CD4-positive, alpha-beta T cell treated with Interferon alpha-2 for 1 hour (primary cell): ENCODE measurements around the gene BRICD5.
"Not testable (repeated sequence)": the region's sequence is repeated elsewhere in the genome, so short reads cannot be mapped to it uniquely, and the experiment has no call there.

ENCODE experiments used
- DNase-seq, 2 donors: peaks; one replicate each; pipeline ENCODE4 v3.0.0-alpha.2; 2020 to 2022

The BRICD5 gene

DNA sequence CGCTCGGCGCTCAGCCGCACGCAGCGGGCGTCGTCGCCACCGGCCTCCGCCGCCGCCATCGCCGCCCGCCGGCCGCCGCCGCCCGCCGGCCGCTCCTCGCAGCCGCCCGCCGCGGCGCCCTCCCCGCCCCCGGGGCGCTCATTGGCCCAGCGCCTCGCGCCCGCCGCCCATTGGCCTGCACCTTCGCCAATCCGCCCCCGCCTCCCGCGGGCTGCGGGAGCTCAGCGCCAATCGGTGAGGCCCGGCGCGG lies 4.0 kb upstream of the BRICD5 start, which contains the start of gene PGP:
Gene PGP, minus strand, starts transcription at position 122 of the 250 bp plus-strand sequence. Its CDS starts 63 bp downstream, at position 59.
- no peak for DNase-seq

GRCh38 chr16:2213817-2214718 lies 3.4 kb upstream of the BRICD5 start:
- DNase-seq: no peak

DNA sequence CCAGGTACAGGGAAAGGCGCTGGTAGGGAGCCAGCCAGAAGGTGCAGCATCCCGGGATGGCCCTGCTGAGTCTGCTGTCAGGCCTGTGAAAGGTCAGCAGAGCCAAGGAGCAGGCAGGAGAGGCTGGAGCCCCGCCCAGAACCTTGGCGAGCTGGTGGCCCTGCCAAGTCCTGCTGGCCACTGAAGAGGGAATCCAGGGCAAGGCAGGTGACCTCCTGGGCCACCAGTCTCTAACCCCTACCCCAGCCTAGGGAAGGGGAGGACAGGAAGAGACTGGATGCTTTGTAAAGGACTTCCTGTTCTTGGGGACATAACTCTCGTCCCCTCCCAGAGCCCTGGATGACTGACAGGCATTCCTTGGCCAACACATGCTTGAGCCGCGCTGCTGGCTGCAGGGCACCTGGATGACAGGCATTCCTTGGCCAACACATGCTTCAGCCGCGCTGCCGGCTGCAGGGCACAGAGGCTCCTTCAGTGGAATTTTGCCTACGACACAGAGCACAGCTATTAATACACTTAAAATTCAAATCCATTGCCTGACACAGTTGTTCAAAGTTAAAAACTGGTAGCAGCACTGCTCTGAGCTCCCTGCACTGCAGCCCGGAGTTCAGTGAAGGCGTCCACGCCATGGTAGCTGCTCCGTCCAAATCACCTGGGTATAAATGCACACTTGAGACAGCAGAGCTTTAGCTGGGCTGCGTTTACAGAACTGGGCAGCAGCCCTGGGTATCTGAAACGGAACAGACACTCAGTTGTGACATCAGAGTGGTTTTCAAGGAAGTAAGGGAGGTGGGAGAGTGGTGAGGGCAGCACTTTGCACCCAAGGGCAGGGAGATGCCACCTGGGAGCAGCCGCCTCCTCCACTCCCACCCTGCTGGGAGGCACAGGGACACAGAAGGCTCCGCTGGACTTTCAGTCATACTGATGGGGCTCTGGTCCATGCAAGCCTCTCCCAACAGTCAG lies 2.0 kb upstream of the BRICD5 start:
- DNase-seq: no peak

DNA sequence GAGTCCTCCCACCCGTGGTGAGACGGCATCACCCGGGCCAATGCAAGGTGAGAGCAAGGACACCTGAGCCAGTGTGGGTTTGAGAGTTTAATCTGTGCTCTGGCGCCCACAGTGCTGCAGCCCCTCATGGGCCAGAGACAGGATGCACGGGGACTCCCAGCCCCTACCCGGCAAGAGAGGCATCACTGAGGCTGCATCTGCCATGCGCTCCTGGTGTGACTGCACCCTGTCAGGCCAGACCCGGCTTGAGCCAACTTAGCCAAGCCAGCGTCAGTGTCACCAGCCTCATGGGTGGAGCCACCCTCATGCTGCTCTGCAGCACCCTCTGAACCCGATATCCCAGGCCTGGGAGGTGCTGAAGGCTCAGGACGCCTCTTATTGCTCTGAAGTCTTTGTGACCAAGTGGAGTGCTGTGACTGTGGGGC lies 1.3 kb upstream of the BRICD5 start:
- no peak for DNase-seq

GRCh38 chr16:2210009-2210332 lies 692 bp downstream of the BRICD5 start:
- no peak for DNase-seq

GRCh38 chr16:2209258-2210008 lies 1.2 kb downstream of the BRICD5 start:
- DNase-seq: no peak

DNA sequence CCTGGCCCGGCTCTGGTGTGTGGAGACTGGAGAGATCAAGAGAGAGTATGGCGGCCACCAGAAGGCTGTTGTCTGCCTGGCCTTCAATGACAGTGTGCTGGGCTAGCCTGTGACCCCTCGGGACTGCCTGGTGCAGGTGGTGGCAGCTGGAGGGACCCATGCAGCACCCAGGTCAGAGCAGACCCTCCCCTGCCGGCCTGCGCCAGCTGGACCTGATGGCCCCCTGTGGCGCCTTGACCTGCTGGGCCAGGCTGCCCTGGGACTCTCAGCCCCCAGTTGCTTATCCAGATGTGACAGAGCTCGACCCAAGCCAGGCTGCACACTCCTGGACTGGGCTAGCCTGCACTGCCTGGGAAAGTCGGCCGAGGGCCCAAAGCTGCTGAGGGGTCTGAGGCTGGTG lies 1.9 kb downstream of the BRICD5 start:
- DNase-seq: no peak

GRCh38 chr16:2208308-2208707 lies 2.4 kb downstream of the BRICD5 start:
- no peak for DNase-seq

GRCh38 chr16:2207872-2208271 lies 2.8 kb downstream of the BRICD5 start:
- DNase-seq: no peak

GRCh38 chr16:2206780-2207433 lies 3.8 kb downstream of the BRICD5 start:
- DNase-seq: no peak

GRCh38 chr16:2206420-2206779 lies 4.3 kb downstream of the BRICD5 start:
- DNase-seq: no peak

DNA sequence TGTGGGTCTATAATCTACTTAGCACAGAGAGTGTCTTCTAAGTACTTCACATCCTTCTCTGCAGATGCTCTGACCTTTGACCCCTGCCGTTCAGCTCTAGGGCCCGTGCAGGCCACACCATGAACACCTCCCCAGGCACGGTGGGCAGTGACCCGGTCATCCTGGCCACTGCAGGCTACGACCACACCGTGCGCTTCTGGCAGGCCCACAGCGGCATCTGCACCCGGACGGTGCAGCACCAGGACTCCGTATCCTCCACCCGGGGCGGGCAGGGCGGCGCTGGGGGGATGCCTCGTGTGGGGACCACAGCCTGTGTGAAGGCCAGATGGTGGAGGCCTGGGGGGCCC lies 4.7 kb downstream of the BRICD5 start:
- no peak for DNase-seq

GRCh38 chr16:2205104-2205966 lies 5.3 kb downstream of the BRICD5 start, which contains the start of gene MLST8:
MLST8 (plus strand) TSS chr16:2205454; CDS start chr16:2206086, 632 bp downstream.
- peak; percentile 89 to 94 for DNase-seq

DNA sequence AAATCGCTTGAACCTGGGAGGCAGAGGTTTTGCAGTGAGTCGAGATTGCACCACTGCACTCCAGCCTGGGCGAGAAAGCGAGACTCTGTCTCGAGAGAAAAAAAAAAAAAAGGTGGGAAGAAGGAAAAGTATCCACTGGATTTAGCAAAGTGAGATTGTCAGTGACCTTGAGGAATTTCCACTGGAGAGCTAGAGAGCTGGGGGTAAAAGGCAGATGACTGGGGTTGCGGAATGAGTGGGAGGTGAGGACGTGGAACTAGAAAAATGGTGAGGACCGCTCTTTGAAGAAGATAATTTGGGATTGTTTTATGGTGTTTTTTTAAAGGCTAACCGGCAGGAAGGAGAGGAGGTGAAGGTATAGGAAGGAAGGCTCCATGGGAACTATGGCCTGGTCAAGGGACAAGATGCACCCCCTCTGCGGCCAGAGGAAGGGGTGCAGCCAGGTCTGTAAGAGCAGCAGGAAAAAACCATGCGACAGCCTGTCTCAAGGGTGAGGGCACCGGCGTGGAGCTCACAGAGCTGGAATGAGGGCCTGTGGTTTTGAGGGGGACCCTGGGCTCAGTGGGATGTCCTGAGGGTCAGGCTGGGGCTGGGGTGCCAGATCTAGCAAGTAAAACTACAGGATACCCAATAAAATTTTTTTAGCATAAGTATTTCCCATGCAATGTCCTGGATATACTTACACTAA lies 6.1 kb downstream of the BRICD5 start:
- DNase-seq: no peak

DNA sequence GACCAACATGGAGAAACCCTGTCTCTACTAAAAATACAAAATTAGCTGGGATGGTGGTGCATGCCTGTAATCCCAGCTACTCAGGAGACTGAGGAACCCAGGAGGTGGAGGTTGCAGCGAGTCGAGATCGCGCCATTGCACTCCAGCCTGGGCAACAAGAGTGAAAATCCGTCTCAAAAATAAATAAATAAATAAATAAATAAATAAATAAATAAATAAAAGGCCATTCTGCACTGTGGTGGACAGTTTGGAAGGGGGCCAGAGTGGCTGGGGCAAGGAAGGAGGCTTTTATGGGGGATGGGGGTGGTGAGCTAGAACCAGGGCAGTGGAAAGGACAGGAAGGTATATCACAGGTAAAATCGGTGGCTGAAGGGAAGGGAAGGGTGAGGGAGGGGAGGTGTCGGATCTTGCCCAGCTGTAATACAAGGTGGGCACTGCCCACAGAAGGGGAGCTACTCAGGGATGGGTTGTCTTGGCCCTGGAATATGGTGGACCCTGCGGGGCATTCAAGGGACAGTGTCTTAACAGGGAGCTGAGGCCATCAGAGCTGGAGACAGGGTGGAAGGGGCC lies 7.5 kb downstream of the BRICD5 start:
- DNase-seq: not testable (repeated sequence)

DNA sequence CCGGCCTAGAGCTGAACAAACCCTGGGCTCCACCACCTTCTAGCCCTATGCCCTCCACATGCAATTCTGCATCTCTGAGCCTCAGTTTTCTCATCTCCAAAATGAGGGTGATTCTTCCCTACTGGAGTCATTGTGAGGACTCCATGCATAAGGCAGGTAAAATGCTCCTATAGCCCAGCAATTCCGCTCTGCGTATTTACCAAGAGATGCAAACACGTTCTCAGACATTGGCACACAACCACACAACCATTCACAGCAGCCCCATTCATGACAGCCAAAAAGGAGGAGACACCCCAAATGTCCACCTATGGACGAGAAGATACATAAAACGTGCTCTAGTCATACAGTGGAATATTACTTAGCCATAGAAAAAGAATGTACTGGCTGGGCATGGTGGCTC lies 10.3 kb downstream of the BRICD5 start:
- DNase-seq: no peak

- no peak for DNase-seq
These were observed 11.0 kb downstream of the BRICD5 start for GRCh38 chr16:2199621-2200139.

DNA sequence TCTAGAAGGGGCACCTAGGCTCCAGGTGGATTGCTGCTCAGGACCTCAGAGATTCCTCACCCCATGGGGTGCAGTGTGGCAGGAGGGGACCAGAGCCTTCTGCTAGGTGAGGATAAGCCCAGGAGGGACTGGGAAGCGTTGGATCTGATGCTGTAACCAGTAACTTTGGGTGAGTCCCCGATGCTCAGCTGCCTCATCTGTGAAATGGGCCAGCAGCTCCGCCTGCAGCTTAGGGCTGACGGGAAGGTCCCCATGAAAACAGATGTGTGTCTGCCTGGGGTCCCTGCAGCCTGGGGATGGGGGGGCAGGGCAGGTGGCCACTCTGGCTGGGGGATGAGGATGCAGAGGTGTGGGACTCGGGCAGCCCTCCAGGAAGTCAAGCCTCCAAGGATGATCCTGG lies 11.6 kb downstream of the BRICD5 start:
- DNase-seq: no peak

GRCh38 chr16:2198283-2198682 lies 12.4 kb downstream of the BRICD5 start:
- no peak for DNase-seq

DNA sequence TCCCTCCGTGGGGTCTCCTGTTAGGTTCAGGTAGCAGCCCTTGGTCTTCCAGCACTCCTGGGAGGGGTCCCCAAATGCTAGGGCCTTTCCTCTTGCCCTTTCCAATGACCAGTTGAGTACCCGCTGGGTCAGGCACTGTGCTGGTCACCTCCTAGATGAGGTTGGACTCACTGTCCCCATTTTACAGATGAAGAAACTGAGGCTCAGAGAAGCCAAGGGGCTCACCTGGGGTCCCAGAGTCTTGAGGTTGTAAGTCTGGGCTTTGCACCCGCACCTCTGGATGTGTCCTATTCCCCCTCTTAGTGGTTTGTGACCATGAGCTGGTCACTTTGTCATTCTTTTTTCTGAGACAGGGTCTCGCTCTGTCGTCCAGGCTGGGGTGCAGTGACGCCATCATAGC lies 12.9 kb downstream of the BRICD5 start:
- no peak for DNase-seq
